Activated CD8-positive, alpha-beta T cell treated with anti-CD3 and anti-CD28 coated beads for 36 hours (primary cell): ENCODE results near the gene ZBTB9. TPM values are rescaled to one million over a fixed set of nuclear protein-coding genes. Genes with fewer than 3 reads are reported as not detected.

Experiments
- ATAC-seq: fragments of 200-7000 bp; cut with Tn5 transposase; one replicate; pipeline ENCODE4 v1.10.0; 2021; ENCODE audit warnings: mild to moderate bottlenecking, moderate library complexity
- CTCF ChIA-PET: fragments of 350-600 bp; sonication (Branson Sonifier 250); formaldehyde crosslinking; loops from one replicate; lab custom pipeline; 2021; ENCODE audit warnings: antibody characterized with exemption; lab: Charles Lee
- POLR2A ChIA-PET: fragments of 350-600 bp; sonication (Branson Sonifier 250); formaldehyde crosslinking; loops from one replicate; lab custom pipeline; 2021; ENCODE audit warnings: antibody characterized with exemption; lab: Charles Lee
- DNase-seq: peaks from one replicate; pipeline ENCODE4 v3.0.0-alpha.2; 2020
- H3K27ac Mint-ChIP-seq: one replicate; pipeline ENCODE4 v1.8.0; 2021; ENCODE audit warnings: mild to moderate bottlenecking, mixed read lengths
- H3K27me3 Mint-ChIP-seq: one replicate; pipeline ENCODE4 v1.8.0; 2021; ENCODE audit warnings: mixed read lengths
- H3K36me3 Mint-ChIP-seq: one replicate; pipeline ENCODE4 v1.8.0; 2021; ENCODE audit warnings: low read depth, mixed read lengths
- H3K4me1 Mint-ChIP-seq: one replicate; pipeline ENCODE4 v1.8.0; 2021; ENCODE audit warnings: low read depth, mixed read lengths
- H3K4me3 Mint-ChIP-seq: one replicate; pipeline ENCODE4 v1.8.0; 2021; ENCODE audit warnings: mild to moderate bottlenecking, moderate library complexity, mixed read lengths
- H3K9me3 Mint-ChIP-seq: one replicate; pipeline ENCODE4 v1.8.0; 2021; ENCODE audit warnings: mixed read lengths
- CTCF ChIP-seq: fragments of 200-600 bp; IDR thresholded peaks from one replicate; pipeline ENCODE4 v1.8.0; 2022; ENCODE audit warnings: antibody characterized with exemption, mild to moderate bottlenecking
- intact Hi-C: fragments of 100-400 bp; cut with micrococcal nuclease; formaldehyde crosslinking; loops from one replicate; pipeline ENCODE4 v1.10.0; 2022
- total RNA-seq, 2 experiments: library from RNA; stranded (reverse); gene quantifications; one replicate each; pipeline ENCODE4 v1.2.3, GENCODE V29; 2021

ZBTB9 gene
- total RNA-seq, 2 experiments from 2014 or later: 7.8 to 8.7 TPM

GRCh38 chr6:33451606-33452005 is 2.8 kb upstream of the ZBTB9 start:
- TF ChIP-seq CTCF: no peak
- H3K4me3 Mint-ChIP-seq: no peak overlapping the region
- no peak for ATAC-seq

GRCh38 chr6:33452496-33452895 is 1.9 kb upstream of the ZBTB9 start:
- Mint-ChIP-seq H3K27me3 (no peaks in the 10 kb centered on the region), H3K27ac (no peak overlapping the region), H3K9me3 (no peaks in the 10 kb centered on the region), H3K36me3 (peaks cover 32% of the 10 kb centered on the region), H3K4me3 (no peak overlapping the region), H3K4me1 (peaks cover 29% of the 10 kb centered on the region)
- TF ChIP-seq CTCF: no peak
- POLR2A ChIA-PET: interaction anchor here (0.8 kb wide), 1 partner anchor 11 kb away, joined by 4 read pairs; no protein-coding TSS in a partner anchor
- DNase-seq (no peak), ATAC-seq (no peak)
- intact Hi-C loops: loop anchor here (10.0 kb wide), 1 partner anchor 122 kb away; no protein-coding TSS in a partner anchor
- CTCF ChIA-PET: no interaction called here

More at GRCh38 chr6:33451606-33452005, 2.8 kb upstream of the ZBTB9 start:
- Mint-ChIP-seq H3K27me3 (no peaks in the 10 kb centered on the region), H3K36me3 (peaks cover 32% of the 10 kb centered on the region), H3K27ac (no peak overlapping the region), H3K9me3 (no peaks in the 10 kb centered on the region), H3K4me1 (peaks cover 25% of the 10 kb centered on the region)
- intact Hi-C loops: loop anchor here (10.0 kb wide), 1 partner anchor 123 kb away; no protein-coding TSS in a partner anchor
- ChIA-PET CTCF (interaction anchor here (1.2 kb wide), 1 partner anchor 26 kb away, joined by 4 read pairs; no protein-coding TSS in a partner anchor), POLR2A (no interaction called here)
- no peak for DNase-seq

GRCh38 chr6:33453393-33454008 is 875 bp upstream of the ZBTB9 start:
- ATAC-seq (no peak), DNase-seq (peak; percentile 33)
- CTCF ChIA-PET: interaction anchor here (0.9 to 1.6 kb wide), 5 partner anchors 17 to 155 kb away, joined by 3 to 10 read pairs (median 4); partner anchors contain the start of gene BAK1
- peaks cover 29% of the 10 kb centered on the region for H3K4me1 Mint-ChIP-seq
- H3K27me3 Mint-ChIP-seq: no peaks in the 10 kb centered on the region
- peaks cover 24% of the 10 kb centered on the region for H3K36me3 Mint-ChIP-seq
- H3K4me3 Mint-ChIP-seq: peak overlapping the region; percentile 84
- no peaks in the 10 kb centered on the region for H3K9me3 Mint-ChIP-seq
- TF ChIP-seq CTCF: no peak
- intact Hi-C loops: loop anchor here (10.0 kb wide), 1 partner anchor 121 kb away; no protein-coding TSS in a partner anchor
- POLR2A ChIA-PET: interaction anchor here (0.7 to 2.1 kb wide), 10 partner anchors 8 to 176 kb away, joined by 3 to 14 read pairs (median 3); partner anchors contain the start of gene B3GALT4
- peak overlapping the region; percentile 90 for H3K27ac Mint-ChIP-seq

DNA sequence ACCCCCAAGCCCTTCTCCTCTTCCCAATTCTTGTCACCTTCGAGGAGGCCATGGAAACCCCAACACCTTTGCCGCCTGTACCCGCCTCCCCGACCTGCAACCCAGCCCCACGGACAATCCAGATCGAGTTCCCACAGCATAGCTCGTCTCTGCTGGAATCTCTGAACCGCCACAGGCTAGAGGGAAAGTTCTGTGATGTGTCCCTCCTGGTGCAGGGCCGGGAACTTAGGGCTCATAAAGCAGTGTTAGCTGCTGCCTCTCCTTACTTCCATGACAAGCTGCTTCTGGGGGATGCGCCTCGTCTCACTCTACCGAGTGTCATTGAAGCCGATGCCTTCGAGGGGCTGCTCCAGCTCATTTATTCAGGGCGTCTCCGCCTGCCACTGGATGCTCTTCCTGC is 675 bp downstream of the ZBTB9 start:
- peaks cover 29% of the 10 kb centered on the region for H3K4me1 Mint-ChIP-seq

More for the DNA sequence above, 675 bp downstream of the ZBTB9 start:
- ATAC-seq (no peak), DNase-seq (no peak)
- ChIA-PET CTCF (interaction anchor here (0.6 to 1.6 kb wide), 3 partner anchors 24 to 131 kb away, joined by 3 to 10 read pairs (median 3); no protein-coding TSS in a partner anchor), POLR2A (interaction anchor here (0.8 to 2.1 kb wide), 7 partner anchors 15 to 138 kb away, joined by 3 to 14 read pairs (median 5); partner anchors contain the start of gene ZBTB22)
- H3K9me3 Mint-ChIP-seq: no peaks in the 10 kb centered on the region
- peak overlapping the region; percentile 84 for H3K4me3 Mint-ChIP-seq
- TF ChIP-seq CTCF: no peak
- peak overlapping the region; percentile 90 for H3K27ac Mint-ChIP-seq
- intact Hi-C loops: loop anchor here (10.0 kb wide), 1 partner anchor 120 kb away; no protein-coding TSS in a partner anchor
- peaks cover 24% of the 10 kb centered on the region for H3K36me3 Mint-ChIP-seq
- no peaks in the 10 kb centered on the region for H3K27me3 Mint-ChIP-seq
